DND-41 (cell line): ENCODE data around the gene LRP8.
"Not testable (repeated sequence)": the region's sequence is repeated elsewhere in the genome, so short reads cannot be mapped to it uniquely, and the experiment has no call there.

Experiments used
- EZH2 ChIP-seq: IDR thresholded peaks from 3 replicates; pipeline ENCODE4 v1.6.1; 2012; ENCODE audit warnings: borderline replicate concordance, low read depth, mild to moderate bottlenecking, moderate library complexity, low read length, inconsistent platforms; ENCODE audit not compliant: severe bottlenecking
- TF ChIP-seq, protein P1 (sequence below): IDR thresholded peaks from 2 replicates; pipeline ENCODE4 v1.5.1; 2012; ENCODE audit warnings: borderline replicate concordance, low read length, moderate library complexity, mild to moderate bottlenecking; ENCODE audit not compliant: poor library complexity, severe bottlenecking; ENCODE audit errors: extremely low read depth

DNA sequence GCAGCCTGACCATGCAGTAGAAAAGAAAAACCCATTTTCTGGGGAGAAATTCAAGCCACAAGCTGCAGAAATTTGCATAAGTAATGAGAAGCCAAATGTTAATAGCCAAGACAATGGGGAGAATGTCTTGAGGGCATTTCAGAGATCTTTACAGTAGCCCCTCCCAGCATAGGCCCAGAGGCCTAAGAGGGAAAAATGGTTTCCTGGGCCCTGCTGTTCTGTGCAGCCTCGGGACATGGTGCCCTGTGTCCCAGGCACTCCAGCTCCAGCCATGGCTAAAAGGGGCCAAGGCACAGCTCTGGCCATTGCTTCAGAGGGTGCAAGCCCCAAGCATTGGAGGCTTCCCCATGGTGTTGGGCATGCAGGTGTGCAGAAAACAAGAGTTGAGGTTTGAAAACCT lies 122.4 kb downstream of the LRP8 start:
- TF ChIP-seq, protein P1, sequence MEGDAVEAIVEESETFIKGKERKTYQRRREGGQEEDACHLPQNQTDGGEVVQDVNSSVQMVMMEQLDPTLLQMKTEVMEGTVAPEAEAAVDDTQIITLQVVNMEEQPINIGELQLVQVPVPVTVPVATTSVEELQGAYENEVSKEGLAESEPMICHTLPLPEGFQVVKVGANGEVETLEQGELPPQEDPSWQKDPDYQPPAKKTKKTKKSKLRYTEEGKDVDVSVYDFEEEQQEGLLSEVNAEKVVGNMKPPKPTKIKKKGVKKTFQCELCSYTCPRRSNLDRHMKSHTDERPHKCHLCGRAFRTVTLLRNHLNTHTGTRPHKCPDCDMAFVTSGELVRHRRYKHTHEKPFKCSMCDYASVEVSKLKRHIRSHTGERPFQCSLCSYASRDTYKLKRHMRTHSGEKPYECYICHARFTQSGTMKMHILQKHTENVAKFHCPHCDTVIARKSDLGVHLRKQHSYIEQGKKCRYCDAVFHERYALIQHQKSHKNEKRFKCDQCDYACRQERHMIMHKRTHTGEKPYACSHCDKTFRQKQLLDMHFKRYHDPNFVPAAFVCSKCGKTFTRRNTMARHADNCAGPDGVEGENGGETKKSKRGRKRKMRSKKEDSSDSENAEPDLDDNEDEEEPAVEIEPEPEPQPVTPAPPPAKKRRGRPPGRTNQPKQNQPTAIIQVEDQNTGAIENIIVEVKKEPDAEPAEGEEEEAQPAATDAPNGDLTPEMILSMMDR, result not testable (repeated sequence)
- not testable (repeated sequence) for TF ChIP-seq EZH2
